NCI-H345 (cell line): Measurements from ENCODE around the gene ZNF432.

Experiments used
- DNase-seq: peaks from one replicate; lab custom pipeline; 2025; lab: John Stamatoyannopoulos, UW

ZNF432 gene

DNA sequence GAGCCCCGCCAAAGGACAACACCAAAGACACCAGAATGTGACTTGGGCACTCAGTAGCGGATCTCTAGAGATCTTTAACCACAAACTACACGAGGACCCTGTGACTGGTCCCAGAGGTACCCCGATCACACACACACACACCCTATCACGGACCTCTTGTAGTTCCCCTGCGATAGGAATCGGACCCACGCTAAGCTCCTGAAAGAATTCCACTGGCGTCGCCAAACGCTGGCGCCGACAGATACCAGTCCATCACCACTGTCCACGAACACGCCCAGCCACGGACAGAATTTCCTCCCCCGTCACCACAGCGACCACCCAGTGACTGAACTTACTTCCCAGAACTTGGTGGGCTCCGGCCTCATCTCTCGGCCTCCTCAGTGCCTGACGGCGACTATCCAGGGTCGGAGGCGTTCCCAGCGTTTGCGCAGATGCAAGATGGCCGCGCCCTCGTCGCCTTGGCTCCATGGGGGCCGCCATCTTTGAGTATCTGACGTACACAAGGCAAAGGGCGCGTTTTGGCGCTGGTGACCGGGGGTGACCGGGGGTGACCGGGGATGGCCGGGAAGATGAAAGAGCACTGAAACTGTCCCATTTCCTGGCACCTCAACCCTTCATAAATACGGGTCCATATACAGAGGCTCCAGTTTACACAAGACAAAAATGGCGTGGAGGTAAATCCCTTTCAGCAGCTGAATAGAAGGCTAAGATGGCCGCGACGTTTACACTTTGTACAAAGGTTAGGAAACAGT lies 40.7 kb downstream of the ZNF432 start, which contains the start of gene ZNF615:
Gene ZNF615, minus strand, starts transcription at position 406 of the 752 bp plus-strand sequence. CDS start 4,500 bp downstream, outside the sequence.
- DNase-seq: peak; percentile 84

DNA sequence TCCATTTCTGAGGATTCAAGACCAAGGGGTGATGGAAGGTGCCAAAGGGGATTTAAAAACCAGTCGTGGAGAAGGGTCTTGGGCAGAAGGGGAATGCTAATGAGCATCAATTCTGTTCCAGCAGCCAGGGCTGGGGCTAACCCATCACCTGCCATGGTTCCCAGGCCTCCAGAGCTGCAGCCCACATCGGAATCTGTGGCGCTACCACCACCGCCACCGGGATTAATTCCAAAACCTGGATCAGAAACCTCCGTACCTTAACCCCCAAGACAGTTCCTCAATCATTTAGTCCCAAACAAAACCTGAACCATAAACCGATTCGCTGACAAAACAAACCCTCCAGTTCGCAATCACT lies 41.2 kb downstream of the ZNF432 start:
- DNase-seq: no peak

DNA sequence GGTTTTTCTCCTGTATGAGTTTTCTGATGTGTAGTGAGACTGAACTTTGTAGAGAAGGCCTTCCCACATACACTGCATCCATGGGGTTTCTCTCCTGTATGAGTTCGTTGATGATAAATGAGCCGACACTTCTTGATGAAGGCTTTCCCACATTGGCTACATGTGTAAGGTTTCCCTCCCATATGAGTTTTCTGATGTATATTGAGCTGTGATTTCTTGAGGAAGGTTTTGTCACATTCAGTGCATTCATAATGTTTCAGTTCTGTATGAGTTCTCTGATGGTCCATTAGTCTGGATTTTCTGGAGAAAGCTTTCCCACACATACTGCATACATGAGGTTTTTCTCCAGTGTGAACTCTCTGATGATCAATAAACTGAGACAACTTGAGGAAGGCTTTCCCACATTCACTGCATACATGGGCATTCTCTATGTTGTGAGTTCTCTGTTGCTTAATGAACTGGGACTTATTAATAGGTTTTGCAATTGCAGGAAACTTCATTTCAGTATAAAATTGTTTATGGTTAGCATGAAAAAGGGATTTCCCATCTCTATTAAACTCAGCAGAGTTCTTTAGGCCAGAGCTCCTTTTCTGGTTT lies 54.5 kb downstream of the ZNF432 start:
- no peak for DNase-seq

DNA sequence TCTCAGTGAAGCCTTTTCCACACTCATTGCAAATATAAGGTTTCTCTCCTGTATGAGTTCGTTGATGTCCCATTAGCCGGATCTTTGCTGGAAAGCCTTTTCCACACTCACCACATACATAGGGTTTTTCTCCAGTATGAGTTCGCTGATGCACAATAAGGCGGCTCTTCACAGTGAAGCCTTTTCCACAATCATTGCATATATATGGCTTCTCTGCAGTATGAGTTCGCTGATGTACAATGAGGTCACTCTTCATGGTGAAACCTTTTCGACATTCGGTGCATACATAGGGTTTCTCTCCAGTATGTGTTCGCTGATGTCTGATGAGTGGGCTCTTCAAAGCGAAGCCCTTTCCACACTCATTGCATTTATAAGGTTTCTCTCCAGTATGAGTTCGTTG lies 55.2 kb downstream of the ZNF432 start:
- no peak for DNase-seq

DNA sequence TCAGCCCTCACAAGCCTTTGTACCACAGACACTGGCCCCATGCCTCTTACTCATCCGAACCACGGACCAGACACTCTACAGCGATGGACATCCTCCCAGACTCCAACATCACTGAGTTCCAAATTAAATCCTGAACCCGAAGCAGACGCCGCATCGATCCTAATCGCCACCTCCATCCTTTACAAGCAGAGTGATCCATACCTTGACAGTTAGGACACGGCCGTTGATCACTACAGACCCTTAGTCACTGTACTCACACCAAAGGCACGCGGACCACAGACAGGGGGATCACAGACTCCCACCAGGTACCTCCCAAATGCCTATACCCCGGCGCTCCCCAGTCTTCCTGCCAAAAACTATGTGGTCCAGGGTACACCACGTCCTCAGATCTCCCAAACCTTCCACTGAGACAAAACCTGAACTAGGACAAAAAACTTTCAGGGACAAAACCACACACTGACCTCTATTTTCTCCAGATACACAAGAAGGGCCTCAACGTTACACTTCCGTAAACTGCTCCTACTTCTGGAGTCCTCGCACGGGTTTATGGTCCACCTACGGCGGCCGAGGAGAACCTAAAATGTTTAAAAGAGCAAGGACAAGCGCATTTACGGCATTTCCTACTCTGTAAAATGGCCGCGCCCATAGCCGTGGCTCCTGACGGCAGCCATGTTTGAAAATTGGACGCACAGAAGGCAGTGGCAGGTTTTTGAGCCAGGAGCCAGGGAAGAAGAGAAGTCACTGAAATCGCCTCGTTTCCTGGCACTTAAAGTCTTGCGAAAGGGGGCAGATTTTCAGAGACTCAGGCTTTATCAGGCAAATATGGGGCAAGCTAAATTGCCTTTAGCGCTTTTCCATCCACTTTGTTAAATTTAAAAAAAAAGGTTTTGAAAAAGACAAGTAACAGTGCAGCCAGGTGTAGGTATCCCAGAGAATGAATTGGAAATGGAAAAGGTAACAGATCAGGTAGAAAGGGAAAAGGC lies 62.0 kb downstream of the ZNF432 start, which contains the start of gene ZNF350:
Gene ZNF350, minus strand, starts transcription at position 532 of the 983 bp plus-strand sequence. CDS start 12,480 bp downstream, outside the sequence.
- DNase-seq: peak; percentile 87

DNA sequence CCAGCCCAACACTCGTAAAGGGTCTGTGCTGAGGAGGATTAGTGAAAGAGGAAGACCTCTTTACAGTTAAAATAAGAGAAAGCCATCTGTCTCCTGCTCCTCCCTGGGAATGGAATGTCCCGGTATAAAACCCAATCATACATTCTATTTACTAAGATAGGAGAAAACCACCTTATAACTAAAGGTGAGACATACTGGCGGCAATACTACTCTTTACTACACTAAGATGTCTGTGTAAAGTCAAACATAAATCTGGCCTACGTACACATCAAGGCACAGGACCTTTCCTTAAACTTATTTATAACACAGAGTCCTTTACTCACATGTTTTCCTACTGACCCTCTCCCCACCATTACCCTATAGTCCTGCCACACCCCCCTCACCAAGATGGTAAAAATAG lies 65.3 kb downstream of the ZNF432 start:
- DNase-seq: no peak
